Upper lobe of left lung (tissue), 6 donors: ENCODE data around the gene LMNTD2. TPM values are rescaled to one million over a fixed set of nuclear protein-coding genes. Genes with fewer than 3 reads are reported as not detected.

Experiments
- ATAC-seq, 2 donors: fragments of 200-7000 bp; cut with Tn5 transposase; one replicate each; pipeline ENCODE4 v1.9.1; 2022; ENCODE audit warnings: mild to moderate bottlenecking in 2 of 2, moderate library complexity in 2 of 2; ENCODE audit not compliant: low FRiP score in 2 of 2
- DNase-seq, 2 donors: peaks; one replicate each; pipeline ENCODE4 v3.0.0-alpha.2; 2019 to 2020
- H3K27ac ChIP-seq, 4 donors: fragments of 200-600 bp; sonication (generic); one replicate each; pipeline ENCODE4 v1.5.1; 2016 to 2019
- H3K27me3 ChIP-seq, 4 donors: fragments of 200-600 bp; sonication (generic); one replicate each; pipeline ENCODE4 v1.5.1; 2017 to 2019
- H3K36me3 ChIP-seq, 4 donors: fragments of 200-600 bp; sonication (generic); one replicate each; pipeline ENCODE4 v1.5.1; 2016 to 2019
- H3K4me1 ChIP-seq, 4 donors: fragments of 200-600 bp; sonication (generic); one replicate each; pipeline ENCODE4 v1.5.1; 2018 to 2019
- H3K4me3 ChIP-seq, 4 donors: fragments of 200-600 bp; sonication (generic); one replicate each; pipeline ENCODE4 v1.5.1; 2017 to 2019; ENCODE audit warnings: mild to moderate bottlenecking in 2 of 4, moderate library complexity in 1 of 4
- H3K9me3 ChIP-seq, 4 donors: fragments of 200-600 bp; sonication (generic); one replicate each; pipeline ENCODE4 v1.5.1; 2018 to 2019
- EP300 ChIP-seq, 4 donors: sonication (generic); formaldehyde crosslinking; IDR thresholded peaks; one replicate each; pipeline ENCODE4 v1.5.1; 2017; ENCODE audit warnings: antibody characterized with exemption in 4 of 4, control low read depth in 2 of 4
- POLR2A ChIP-seq, 4 donors: fragments of 450-650 bp; IDR thresholded peaks; one replicate each; pipeline ENCODE4 v1.5.1; 2016 to 2017; ENCODE audit warnings: antibody characterized with exemption in 4 of 4, mild to moderate bottlenecking in 2 of 4
- POLR2AphosphoS5 ChIP-seq, 2 donors: sonication (generic); formaldehyde crosslinking; IDR thresholded peaks; one replicate each; pipeline ENCODE4 v1.5.1; 2017; ENCODE audit warnings: antibody characterized with exemption in 2 of 2
- WGBS, 2 donors: methylation state at CpG; one replicate each; pipeline ENCODE4 v1.1.5; 2017 to 2018; 5-methylcytosine and 5-hydroxymethylcytosine counted together
- total RNA-seq, 6 donors: library from RNA; depleted of rRNA in 4 of 6; stranded (reverse); fragments of >200 nt in 4 of 6; gene quantifications; one replicate each; pipeline versions ENCODE4 v1.1.0 to v1.2.1, GENCODE V29; 2016 to 2021
- TF ChIP-seq, protein P1 (sequence below), 6 experiments: fragments of 450-650 bp in 4 of 6; fragments of 200-600 bp in 2 of 6; sonication (generic) in 2 of 6; IDR thresholded peaks; one replicate each; pipeline ENCODE4 v1.5.1; 2016 to 2019; ENCODE audit warnings: antibody characterized with exemption in 6 of 6
- donor health status: DM: no; HTN: no; CAD: no; lungs with moderate emphysema.
- donor health status: DM: no; HTN: yes; CAD: no; lungs with severe emphysema.

Gene LMNTD2
- total RNA-seq, 6 donors from 2014 or later: 4.6 to 32.5 (median 6.7) TPM

DNA sequence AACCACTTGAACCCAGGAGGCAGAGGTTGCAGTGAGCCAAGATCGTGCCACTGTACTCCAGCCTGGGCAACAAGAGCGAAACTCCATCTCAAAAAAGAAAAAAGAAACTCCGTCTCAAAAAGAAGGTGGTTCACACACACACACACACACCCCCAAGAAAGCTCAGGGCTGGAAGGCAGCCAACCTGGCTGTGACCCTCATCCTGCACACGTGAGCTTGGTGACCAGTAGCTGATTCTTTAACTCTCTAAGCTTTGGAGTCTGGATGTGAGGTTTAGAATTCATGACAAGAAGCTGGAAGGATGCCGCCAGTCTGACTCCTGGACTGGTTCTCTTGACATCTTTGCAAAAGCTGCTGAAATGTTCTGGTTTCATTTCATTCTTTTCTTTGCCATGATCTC, 51.6 kb downstream of the LMNTD2 start:
- no peak for ATAC-seq
- DNase-seq: no peak

DNA sequence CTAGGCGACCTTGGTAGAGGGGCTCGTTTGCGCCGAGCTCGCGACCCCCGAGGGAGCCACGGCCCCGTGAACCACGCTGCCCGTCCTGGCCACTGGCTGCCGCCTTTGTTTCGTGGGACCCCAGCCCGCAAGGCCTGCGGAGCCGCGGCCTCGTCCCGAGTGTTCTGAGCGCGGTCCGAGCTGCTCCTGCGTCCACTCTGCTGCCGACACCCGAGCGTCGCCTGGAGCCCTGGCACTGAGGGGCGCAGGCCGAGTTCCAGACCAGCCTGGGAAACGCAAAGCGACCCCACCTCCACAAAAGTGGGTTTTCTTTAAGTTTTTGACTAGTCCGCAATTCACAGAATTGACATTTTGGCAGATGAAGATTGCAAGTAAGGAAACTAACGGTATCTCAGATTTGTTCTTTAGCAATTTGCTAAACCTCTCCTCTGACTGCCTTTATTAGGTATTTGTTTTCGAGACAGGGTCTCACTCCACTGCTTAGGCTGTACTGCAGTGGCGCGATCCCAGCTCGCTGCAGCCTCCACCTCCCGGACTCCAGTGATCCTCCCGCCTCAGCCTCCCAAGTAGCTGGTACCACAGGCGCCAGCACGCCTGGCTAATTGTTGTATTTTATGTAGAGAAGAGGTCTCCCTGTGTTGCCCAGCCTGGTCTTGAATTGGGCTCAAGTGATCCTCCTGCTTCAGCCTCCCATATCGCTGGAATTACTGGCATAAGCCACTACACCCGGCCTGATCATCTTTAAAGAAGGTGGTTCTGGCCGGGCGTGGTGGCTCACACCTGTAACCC, 52.6 kb downstream of the LMNTD2 start:
- no peaks in the 10 kb centered on the region for H3K27me3 ChIP-seq
- no peaks in the 10 kb centered on the region for H3K9me3 ChIP-seq
- H3K36me3 ChIP-seq: peaks cover 0 to 39% (median 12%) of the 10 kb centered on the region in 4 donors
- H3K4me3 ChIP-seq: peak overlapping the region; percentile 70 to 82 (median 76)
- H3K4me1 ChIP-seq: peaks cover 35 to 44% (median 38%) of the 10 kb centered on the region in 4 donors
- TF ChIP-seq POLR2AphosphoS5 (IDR thresholded peaks at IDR 0.05) (no peak), EP300 (IDR thresholded peaks at IDR 0.05) (no peak), POLR2A (IDR thresholded peaks at IDR 0.05) (no peak)
- TF ChIP-seq, protein P1, sequence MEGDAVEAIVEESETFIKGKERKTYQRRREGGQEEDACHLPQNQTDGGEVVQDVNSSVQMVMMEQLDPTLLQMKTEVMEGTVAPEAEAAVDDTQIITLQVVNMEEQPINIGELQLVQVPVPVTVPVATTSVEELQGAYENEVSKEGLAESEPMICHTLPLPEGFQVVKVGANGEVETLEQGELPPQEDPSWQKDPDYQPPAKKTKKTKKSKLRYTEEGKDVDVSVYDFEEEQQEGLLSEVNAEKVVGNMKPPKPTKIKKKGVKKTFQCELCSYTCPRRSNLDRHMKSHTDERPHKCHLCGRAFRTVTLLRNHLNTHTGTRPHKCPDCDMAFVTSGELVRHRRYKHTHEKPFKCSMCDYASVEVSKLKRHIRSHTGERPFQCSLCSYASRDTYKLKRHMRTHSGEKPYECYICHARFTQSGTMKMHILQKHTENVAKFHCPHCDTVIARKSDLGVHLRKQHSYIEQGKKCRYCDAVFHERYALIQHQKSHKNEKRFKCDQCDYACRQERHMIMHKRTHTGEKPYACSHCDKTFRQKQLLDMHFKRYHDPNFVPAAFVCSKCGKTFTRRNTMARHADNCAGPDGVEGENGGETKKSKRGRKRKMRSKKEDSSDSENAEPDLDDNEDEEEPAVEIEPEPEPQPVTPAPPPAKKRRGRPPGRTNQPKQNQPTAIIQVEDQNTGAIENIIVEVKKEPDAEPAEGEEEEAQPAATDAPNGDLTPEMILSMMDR (IDR thresholded peaks at IDR 0.05): no peak
- peak overlapping the region; percentile 98 to 100 (median 99) for H3K27ac ChIP-seq
- peak in 1 of 2 donors; percentile 56 for DNase-seq
- 50 to 77% methylated on average over 23 to 38 of the region's 45 CpGs for WGBS, 2 donors
- no peak for ATAC-seq

More for the DNA sequence above, 51.6 kb downstream of the LMNTD2 start:
- H3K27me3 ChIP-seq: no peaks in the 10 kb centered on the region
- no peak overlapping the region for H3K4me3 ChIP-seq
- 88 to 93% methylated on average over 5 of the region's 5 CpGs for WGBS, 2 donors
- H3K9me3 ChIP-seq: no peaks in the 10 kb centered on the region
- peaks cover 24 to 34% (median 28%) of the 10 kb centered on the region in 4 donors for H3K4me1 ChIP-seq
- peaks cover 0 to 42% (median 12%) of the 10 kb centered on the region in 4 donors for H3K36me3 ChIP-seq
- TF ChIP-seq POLR2A (IDR thresholded peaks at IDR 0.05) (no peak), POLR2AphosphoS5 (IDR thresholded peaks at IDR 0.05) (no peak), EP300 (IDR thresholded peaks at IDR 0.05) (no peak)
- TF ChIP-seq, protein P1 (IDR thresholded peaks at IDR 0.05): no peak
- H3K27ac ChIP-seq: no peak overlapping the region

DNA sequence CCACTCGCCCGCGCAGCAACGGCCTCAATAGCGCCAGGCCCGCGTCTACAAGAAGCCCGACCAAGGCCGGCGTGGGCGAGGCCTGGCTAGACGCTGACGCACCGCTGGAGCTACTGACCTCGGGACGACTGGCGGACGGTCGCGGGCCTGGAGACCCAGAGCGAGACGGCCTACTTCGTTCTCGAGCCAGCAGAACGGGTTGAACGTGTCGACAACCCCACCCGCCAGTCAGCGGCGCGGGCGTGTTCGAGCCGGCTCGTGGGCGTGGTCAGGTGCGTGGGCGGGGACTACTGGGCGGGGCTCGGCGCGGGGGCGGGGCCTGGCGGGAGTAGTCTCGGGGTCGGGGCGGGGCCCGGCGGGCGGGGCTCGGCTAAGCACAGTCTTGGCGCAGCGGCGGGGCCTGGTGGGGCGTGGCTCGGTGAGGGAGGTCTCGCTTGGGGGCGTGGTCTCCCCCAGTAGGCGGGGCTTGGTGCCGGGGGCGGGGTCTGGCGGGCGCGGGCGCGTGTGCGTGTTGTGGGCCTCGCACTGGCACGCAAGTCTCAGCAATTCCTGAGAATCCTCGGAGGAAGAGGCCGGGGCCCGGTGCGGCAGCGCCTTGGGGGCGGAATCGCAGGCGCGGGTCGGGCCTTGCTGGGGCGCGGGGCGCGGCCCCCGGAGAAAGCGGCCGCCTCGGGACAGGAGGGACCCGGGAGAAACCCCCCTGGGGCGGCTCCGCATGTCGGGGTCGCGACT, 53.4 kb downstream of the LMNTD2 start, which contains the start of gene RNH1:
TSS of gene RNH1 (minus strand) at position 248 of the 732 bp plus-strand sequence. CDS start 5,080 bp downstream, outside the sequence.
- DNase-seq: peak; percentile 99 to 100
- no peaks in the 10 kb centered on the region for H3K9me3 ChIP-seq
- peak within 1 kb of the TSS; percentile 98 to 100 (median 99) for H3K27ac ChIP-seq
- TF ChIP-seq, protein P1 (IDR thresholded peaks at IDR 0.05): peak in 1 of 6 experiments; percentile 13
- TF ChIP-seq POLR2AphosphoS5 (IDR thresholded peaks at IDR 0.05) (peak; percentile 72 to 93), POLR2A (IDR thresholded peaks at IDR 0.05) (peak in 3 of 4 donors; percentile 60 to 78 (median 75)), EP300 (IDR thresholded peaks at IDR 0.05) (no peak)
- ATAC-seq: peak; percentile 94 to 96
- peak within 1 kb of the TSS; percentile 70 to 82 (median 76) for H3K4me3 ChIP-seq
- H3K27me3 ChIP-seq: no peaks in the 10 kb centered on the region
- WGBS, 2 donors: 2% methylated on average over 40 of the region's 93 CpGs; no CpG with 5 or more reads in 1 of the 2 donors
- peaks cover 42 to 52% (median 46%) of the 10 kb centered on the region in 4 donors for H3K4me1 ChIP-seq
- H3K36me3 ChIP-seq: peaks cover 0 to 32% (median 13%) of the 10 kb centered on the region in 4 donors

DNA sequence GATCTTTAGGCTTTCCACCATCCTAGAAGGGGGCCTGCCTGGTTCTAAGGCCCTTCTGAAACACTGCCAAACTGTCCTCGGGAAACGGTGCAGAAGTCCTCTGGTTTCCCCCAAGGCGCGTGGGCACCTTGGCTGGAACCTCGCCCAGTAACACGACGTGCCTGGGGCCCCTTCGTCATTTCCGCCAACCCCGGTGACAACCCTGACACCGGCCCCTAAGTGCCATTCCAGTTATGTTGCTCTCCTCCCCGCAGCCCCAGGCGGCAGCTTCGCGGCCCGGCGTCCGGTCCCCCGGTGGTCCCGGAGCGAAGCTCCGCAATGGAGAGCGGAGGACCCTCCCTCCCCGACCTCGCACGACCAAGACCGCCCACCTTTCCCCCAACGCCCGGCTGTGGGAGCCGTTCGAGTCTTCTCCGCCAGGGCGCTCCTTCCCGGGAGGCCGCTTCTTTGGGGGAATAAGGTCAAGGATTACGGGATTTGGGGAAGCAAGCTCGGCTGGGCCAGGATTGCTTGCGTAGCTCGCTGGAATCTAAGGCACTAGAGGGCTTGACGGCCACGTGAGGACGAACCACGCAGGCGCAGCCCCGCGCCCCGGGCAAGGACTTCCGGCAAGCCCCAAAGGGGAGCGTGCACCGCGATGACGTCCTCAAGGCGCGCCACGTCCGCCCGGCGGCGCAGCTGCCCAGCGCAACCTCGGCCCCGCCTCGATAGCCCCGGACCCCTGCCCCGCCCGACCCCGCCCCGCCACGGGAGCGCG, 54.1 kb downstream of the LMNTD2 start:
- TF ChIP-seq POLR2AphosphoS5 (IDR thresholded peaks at IDR 0.05) (peak; percentile 69 to 79), POLR2A (IDR thresholded peaks at IDR 0.05) (peak; percentile 41 to 93 (median 66)), EP300 (IDR thresholded peaks at IDR 0.05) (peak in 3 of 4 donors; percentile 61 to 88 (median 85))
- TF ChIP-seq, protein P1 (IDR thresholded peaks at IDR 0.05): peak in 4 of 6 experiments; percentile 16 to 46 (median 32)
- Histone ChIP-seq H3K27ac (peak overlapping the region; percentile 98 to 100 (median 99)), H3K4me1 (peaks cover 43 to 57% (median 46%) of the 10 kb centered on the region in 4 donors), H3K27me3 (no peaks in the 10 kb centered on the region), H3K4me3 (peak overlapping the region; percentile 60 to 82 (median 72)), H3K36me3 (peaks cover 0 to 34% (median 20%) of the 10 kb centered on the region in 4 donors), H3K9me3 (no peaks in the 10 kb centered on the region)
- ATAC-seq (peak; percentile 90 to 91), DNase-seq (peak; percentile 96 to 100)
- 0% methylated on average over 27 of the region's 71 CpGs for WGBS, 2 donors
